Amygdala (tissue), 56 donors: ENCODE data around the gene SVIL.
"Not testable (repeated sequence)": the region's sequence is repeated elsewhere in the genome, so short reads cannot be mapped to it uniquely, and the experiment has no call there.

Experiments
- DNase-seq, 56 donors: peaks; one replicate each; lab custom pipeline; 2025; lab: John Stamatoyannopoulos, UW

Gene SVIL

GRCh38 chr10:29524720-29525119, 110.1 kb downstream of the SVIL start:
- DNase-seq: no peak

- DNase-seq: no peak
Observed at GRCh38 chr10:29524294-29524693, 110.5 kb downstream of the SVIL start.

DNA sequence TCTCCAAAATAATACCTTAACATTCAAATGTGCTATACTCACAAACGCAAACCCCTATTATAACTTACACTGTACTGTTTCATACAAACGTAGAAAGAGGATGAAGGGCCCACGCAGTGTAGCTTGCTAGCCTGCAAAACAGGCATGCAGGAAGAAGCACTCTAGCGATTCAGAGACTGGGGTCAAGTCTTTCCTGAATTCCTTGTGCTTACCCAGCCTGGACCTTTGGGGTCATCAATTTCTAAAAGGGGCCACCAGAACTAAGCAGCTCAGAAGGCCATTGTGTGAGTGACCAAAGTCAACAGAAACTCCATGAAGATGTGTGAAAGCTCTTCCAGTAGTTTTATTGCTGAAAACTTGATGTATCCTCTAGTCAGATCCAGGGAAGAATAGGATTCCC, 111.9 kb downstream of the SVIL start:
- DNase-seq: no peak

GRCh38 chr10:29522061-29522855, 112.5 kb downstream of the SVIL start:
- DNase-seq: peak in 1 of 56 donors; percentile 2

DNA sequence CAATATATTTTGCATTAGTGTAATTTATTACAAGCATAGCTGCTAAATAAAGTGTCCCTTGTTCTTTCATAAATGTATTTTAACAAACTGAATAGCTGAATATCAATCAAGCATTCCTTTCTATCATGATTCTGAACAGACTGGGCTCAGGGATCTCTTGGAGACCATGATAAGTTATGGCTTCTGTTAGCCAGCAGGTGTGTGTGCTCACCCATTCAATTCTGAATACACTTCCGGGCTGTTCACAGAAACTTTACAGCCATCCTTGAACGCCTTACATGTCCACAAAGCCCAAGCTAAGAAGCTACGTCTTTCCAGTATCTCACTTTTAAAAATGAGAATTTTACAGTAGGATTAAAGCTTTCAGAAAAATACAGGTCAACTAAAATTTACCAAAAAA, 115.1 kb downstream of the SVIL start:
- DNase-seq: no peak

GRCh38 chr10:29517352-29517923, 117.3 kb downstream of the SVIL start:
- DNase-seq: peak in 3 of 56 donors; percentile 3 to 25 (median 13)

- DNase-seq: not testable (repeated sequence)
Observed at GRCh38 chr10:29516309-29516932, 118.3 kb downstream of the SVIL start.

DNA sequence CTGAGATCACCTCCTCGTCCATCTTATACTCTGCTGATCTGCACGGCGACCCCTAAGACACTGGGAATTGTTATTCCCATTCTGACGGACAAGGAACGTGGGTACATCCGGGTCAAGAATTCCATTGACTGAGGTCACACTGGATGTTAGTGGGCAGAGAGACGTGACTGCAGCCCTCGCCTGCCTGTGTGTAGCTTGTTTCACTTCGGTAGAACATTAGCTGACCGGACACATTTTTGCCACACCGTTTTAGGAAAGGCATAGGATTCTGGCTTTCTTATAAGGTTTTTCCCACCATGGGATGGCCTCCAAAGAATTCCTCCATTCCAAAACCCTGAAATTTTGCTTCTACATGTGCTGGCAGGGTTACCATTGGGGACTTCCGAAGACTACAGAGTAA, 118.9 kb downstream of the SVIL start:
- DNase-seq: not testable (repeated sequence)

DNA sequence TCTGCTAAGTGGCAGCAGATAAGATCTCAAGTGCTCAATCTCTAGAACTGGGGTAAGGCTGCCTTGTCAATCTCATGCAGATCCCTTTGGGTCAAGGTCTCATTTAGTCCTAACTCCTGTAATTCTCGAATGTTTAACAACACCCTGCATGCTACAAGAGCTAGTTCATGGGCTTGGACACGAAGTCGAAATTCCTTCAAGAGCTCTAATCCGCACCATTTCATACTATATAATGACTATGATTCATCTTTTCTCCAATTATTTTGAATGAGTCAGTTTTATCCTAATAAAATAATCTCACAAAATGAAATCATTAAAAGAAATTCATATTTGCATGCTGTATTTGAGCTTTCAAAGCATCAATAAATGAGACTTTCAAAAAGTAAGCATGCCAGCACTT, 119.7 kb downstream of the SVIL start:
- not testable (repeated sequence) for DNase-seq

- DNase-seq: no peak
Observed at GRCh38 chr10:29514306-29514705, 120.5 kb downstream of the SVIL start.

GRCh38 chr10:29512425-29512974, 122.3 kb downstream of the SVIL start:
- no peak for DNase-seq

DNA sequence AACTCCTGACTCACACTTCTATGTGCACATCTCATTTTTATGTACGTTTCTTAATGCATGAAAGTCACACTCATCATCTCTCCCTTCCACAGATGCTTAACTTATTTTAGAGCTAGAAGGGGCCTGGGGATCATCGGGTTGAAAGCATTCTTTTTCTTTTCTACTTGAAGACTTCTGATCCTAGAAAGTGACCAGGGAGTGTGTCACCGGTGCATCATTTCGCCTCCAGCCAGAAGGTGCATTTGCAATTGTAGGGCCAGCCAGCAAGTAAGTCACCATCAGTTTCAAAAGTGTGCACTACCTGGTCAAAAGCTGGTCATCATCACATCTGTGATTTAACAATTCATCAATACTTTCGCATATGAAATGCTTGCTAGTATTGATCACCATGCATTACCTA, 123.0 kb downstream of the SVIL start:
- not testable (repeated sequence) for DNase-seq

DNA sequence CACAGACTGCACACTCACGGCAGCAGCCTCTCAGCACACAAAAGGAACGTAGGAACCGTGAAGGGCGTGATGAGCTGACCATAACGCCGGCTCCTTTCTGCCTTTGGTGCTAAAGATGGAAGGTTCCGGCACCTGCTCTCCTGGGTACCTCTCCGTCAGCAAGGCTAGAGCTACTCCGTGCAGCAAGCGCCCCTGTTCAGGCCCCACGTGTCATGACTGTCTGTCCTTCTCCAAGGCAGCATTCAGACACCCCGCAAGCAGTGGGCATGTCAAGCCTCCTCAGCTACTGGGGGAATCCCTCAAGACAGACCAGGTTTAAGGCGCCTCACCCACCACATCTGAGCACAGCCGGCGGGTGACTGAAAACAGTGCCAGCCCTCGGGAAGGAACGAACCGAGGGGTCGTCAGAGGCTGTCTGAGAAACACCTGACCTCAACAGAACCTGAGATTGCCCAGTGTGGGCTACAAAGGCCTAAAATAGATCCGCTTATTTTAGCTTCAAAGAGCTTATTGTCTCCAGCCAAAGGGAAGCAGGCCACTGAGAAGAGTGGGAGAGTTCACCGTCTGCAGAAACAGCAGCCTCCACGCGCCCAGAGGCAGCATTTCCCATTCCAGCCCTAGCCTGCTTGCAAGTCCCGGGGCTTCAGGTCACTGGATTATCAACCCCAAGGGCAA, 124.2 kb downstream of the SVIL start:
- DNase-seq: not testable (repeated sequence)

DNA sequence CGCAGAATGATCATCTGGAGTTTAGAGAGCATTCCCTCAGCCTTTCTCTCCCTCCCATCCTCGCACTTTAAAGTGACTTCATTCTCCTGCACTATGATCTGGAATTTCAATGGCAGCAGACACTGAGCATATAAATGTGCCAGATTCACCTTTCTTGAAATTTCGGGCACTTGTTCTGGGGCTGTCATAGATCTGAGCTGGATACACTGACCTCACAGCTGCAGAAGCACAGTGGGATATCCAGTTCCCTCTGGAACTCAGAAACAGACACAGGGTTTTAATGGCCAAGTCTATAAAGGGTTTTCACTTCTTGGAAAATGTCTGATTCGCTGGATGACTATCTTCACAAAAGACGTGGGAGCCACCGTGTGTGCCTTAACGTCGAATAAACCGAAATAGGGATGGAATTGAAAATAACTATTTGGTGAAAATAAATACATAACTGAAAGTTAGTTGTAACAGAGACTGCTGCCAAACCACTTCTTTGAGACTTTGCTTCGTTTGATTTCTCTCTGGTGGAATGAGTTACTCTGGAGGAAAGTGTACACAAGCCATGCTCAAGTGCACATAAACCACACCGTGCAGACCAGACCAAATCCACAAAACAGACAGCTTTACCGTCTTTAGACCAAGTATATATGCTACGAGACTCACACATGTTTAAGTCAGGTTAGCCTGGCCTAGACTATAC, 126.1 kb downstream of the SVIL start:
- no peak for DNase-seq

- not testable (repeated sequence) for DNase-seq
Observed at GRCh38 chr10:29507750-29508149, 127.0 kb downstream of the SVIL start.

DNA sequence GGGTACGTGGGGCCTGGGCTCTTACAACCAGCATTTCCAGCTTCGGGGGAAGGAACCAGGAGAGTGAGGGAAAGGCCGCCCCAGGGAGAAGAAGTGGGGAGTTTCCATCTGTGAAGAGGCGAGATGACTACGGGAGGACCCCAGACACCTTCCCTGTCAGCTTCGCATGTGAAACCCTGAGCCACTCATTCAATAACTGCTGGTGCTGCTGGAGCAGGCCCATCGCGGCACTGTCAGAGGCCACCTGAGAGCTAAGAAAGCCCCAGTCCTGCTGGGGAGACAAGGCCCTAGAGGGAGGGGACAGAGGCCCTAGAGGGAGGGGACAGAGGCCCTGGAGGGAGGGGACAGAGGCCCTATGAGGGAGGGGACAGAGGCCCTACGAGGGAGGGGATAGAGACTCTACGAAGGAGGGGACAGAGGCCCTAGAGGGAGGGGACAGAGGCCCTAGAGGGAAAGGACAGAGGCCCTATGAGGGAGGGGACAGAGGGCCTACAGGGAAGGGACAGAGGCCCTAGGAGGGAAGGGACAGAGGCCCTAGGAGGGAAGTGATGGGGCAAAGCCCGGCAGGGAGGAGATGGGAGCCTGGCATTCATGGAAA, 128.3 kb downstream of the SVIL start:
- not testable (repeated sequence) for DNase-seq

GRCh38 chr10:29502351-29502750, 132.4 kb downstream of the SVIL start:
- no peak for DNase-seq

DNA sequence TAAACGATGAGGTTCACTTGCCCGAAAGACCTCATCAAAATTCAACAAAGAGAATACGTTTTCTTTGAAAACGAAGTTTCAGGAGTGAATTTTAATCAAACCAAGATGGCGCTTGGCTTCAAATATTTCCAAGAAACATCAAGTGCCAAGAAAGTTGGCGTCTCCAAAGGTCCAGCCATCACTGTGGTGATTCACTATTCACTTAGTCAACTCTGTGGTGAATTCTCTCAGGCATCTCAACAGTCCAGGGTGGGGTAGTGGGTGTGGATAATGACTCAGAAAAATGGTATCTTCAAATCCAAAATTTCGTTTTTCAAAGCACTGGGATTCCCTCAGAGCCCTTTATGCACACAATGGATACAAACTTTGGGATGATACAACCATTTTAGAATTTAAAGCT, 133.1 kb downstream of the SVIL start:
- DNase-seq: no peak

- no peak for DNase-seq
Observed at GRCh38 chr10:29499993-29500537, 134.7 kb downstream of the SVIL start.
